ENCODE results near the gene EXD1. TPM values are rescaled to one million over a fixed set of nuclear protein-coding genes. Genes with fewer than 3 reads are reported as not detected.

Gene EXD1
- total RNA-seq, 4 donors from 2014 or later = not detected

GRCh38 chr15:41218851-41219250, 11.7 kb downstream of the EXD1 start:
- TF ChIP-seq CTCF (IDR thresholded peaks at IDR 0.05; ENCODE audit: low read depth) = no peak

GRCh38 chr15:41215708-41216107, 14.8 kb downstream of the EXD1 start:
- TF ChIP-seq CTCF (IDR thresholded peaks at IDR 0.05; ENCODE audit: low read depth) = no peak

DNA sequence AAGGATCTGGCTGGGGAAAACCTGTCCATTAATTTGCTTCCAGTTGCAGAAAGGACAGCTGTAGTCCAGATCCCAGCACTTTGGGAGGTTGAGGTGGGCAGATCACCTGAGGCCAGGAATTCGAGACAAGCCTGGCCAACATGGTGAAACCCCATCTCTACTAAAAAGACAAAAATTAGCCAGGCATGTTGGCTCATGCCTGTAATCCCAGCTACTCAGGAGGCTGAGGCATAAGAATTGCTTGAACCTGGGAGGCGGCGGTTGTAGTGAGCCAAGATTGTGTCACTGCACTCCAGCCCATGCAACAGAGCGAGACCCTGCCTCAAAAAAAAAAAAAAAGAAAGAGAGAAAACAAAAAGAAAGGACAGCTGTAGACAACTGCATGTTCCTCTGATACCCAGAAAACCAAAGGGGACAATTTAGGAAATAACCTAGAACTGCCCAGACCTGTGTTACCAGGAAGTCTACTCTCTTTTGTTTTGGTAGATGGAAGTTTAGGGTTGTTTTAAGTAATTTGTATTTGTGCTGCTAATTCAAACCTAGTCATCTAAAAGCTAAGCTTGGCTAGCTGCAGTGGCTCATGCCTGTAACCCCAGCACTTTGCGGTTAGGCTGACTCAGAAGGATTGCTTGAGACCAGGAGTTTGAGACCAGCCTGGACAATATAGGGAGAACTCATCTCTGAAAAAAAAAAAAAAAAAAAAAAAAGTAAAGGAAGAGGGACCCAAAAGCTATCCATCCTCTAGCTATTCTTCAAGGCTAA, 22.7 kb downstream of the EXD1 start:
- TF ChIP-seq CTCF (IDR thresholded peaks at IDR 0.05; ENCODE audit: low read depth) = no peak

DNA sequence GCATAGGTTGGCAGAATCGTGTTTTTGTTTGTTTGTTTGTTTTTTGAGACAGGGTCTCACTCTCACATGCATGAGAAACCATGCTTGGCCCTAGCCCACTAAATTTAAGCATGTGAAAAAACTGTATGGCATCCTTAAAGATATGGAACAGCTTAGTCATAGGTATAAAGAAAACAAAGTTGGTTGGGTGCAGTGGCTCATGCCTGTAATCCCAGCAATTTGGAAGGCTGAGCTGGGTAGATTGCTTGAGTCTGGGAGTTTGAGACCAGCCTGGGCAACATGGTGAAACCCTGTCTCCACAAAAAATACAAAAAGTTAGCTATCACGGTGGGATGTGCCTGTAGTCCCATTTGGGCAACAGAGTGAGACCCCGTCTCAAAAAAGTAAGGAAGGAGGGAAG, 25.2 kb downstream of the EXD1 start:
- TF ChIP-seq CTCF (IDR thresholded peaks at IDR 0.05; ENCODE audit: low read depth) = no peak

- TF ChIP-seq CTCF (IDR thresholded peaks at IDR 0.05; ENCODE audit: low read depth) = no peak
Observed at GRCh38 chr15:41203395-41203794, 27.2 kb downstream of the EXD1 start.

GRCh38 chr15:41199470-41199869, 31.1 kb downstream of the EXD1 start:
- TF ChIP-seq CTCF (IDR thresholded peaks at IDR 0.05; ENCODE audit: low read depth) = no peak

DNA sequence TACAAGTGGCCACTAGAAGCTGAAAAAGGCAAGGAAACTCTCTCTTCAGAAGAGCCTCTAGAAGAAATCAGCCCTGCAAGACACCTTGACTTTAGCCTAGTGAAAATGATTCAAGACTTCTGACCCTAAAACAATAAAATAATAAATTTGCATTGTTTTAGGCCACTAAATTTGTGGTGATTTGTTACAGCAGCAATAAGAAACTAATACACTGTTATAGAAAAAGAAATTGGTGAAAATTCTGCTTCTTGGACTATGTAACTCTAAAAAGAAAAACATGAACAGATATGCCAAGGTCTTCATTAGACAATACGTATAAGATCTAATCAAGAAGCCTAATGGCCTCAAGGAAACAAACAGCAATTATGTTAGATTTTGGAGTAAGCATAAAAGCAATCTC, 36.1 kb downstream of the EXD1 start:
- no peak for TF ChIP-seq CTCF (IDR thresholded peaks at IDR 0.05; ENCODE audit: low read depth)
